ENCODE data around the gene DTNB. TPM values are rescaled to one million over a fixed set of nuclear protein-coding genes. Genes with fewer than 3 reads are reported as not detected.
A peak's percentile ranks its signal among the peaks of the same experiment; 100 is the strongest.

Gene DTNB
- total RNA-seq, 1 donor from 2014 or later, result 8.5 TPM

DNA sequence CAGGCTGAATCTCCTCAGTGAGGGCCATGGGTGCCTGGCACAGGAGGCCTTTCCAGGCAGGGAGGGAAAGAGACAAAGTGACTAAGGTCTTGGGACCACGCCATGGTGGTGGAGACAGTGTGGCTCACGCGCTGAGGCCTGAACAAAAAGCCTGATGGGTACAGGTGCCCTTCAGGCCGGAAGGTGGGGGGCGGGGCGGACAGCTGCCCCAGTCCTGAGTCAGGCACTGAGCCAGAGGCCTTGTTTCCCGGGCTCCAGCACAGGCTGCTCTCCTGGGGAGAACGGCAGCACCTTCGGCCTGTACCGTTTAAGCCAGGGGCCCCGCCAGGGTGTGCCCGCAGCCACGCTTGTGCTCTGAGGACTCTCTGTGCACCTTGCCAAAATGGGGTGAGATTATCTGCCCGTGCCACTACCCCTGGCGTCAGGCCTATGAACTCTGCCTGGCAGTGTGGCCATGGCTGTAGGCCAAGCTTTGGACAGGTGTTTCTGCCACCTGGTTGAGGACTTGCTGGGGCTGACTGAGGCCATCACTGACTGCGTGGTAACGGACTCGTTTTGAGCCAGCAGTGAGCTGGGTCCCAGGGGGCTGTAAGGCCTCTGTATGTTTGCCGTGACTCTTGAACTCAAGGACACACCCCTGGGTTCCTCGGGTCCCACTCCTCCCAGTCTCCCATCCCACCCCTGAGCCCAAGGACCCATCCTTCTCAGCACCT, 300.0 kb downstream of the DTNB start:
- DNase-seq (ENCODE audit: low spot score), result peak; percentile 69
- TF ChIP-seq, protein P1, sequence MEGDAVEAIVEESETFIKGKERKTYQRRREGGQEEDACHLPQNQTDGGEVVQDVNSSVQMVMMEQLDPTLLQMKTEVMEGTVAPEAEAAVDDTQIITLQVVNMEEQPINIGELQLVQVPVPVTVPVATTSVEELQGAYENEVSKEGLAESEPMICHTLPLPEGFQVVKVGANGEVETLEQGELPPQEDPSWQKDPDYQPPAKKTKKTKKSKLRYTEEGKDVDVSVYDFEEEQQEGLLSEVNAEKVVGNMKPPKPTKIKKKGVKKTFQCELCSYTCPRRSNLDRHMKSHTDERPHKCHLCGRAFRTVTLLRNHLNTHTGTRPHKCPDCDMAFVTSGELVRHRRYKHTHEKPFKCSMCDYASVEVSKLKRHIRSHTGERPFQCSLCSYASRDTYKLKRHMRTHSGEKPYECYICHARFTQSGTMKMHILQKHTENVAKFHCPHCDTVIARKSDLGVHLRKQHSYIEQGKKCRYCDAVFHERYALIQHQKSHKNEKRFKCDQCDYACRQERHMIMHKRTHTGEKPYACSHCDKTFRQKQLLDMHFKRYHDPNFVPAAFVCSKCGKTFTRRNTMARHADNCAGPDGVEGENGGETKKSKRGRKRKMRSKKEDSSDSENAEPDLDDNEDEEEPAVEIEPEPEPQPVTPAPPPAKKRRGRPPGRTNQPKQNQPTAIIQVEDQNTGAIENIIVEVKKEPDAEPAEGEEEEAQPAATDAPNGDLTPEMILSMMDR (IDR thresholded peaks at IDR 0.05), result no peak
- H3K4me1 Mint-ChIP-seq (ENCODE audit: low read depth), result peaks cover 9% of the 10 kb centered on the region
- no peaks in the 10 kb centered on the region for H3K27me3 Mint-ChIP-seq (ENCODE audit: low read depth)
- no peaks in the 10 kb centered on the region for H3K36me3 Mint-ChIP-seq (ENCODE audit: low read depth)
- H3K9me3 Mint-ChIP-seq (ENCODE audit: low read depth), result no peaks in the 10 kb centered on the region
- H3K4me3 Mint-ChIP-seq (ENCODE audit: unreplicated experiment), result no peak overlapping the region
- no peak overlapping the region for H3K27ac Mint-ChIP-seq (ENCODE audit: unreplicated experiment)

DNA sequence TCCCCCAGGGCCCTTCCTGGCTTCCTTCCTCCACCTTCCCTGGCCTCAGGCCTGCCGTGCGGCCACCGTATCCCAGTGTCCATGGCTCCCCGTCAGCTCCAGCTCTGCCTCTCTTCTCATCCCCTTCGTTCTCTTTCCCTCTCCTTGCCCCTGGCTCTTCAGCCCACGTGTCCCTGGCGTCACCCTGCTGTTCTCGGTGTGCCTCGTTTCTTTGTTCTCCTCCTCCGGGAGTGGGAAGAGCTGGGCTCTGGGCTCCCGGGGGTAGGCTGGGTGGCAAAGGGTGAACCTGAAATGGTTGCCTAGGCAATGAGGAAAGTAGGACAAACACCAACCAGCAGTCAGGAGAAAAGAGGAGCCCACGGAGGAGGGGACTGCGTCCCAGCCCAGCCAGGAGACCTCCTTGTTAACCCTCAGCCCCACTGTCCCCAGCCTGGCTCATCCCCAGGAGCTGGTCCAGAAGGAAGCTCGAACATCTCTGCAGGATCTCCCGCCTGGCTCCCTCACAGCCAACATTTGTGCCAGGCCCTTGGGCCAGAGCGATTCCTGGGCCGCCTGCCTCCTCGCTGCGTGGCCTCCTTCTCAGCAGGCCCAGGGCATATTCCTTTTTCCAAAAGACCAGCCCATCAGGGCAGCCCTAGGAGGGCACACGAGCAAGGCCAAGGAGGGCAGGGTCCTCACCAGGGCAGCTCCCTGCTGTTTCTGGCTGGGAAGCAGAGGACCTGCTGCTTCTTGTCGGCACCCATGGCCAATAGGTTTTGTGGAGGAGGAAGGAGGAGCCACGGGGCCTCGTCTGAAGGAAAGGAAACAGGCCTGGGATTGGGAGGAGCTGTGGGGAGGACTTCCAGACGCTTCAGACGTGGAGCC, 300.7 kb downstream of the DTNB start:
- H3K4me1 Mint-ChIP-seq (ENCODE audit: low read depth), result peaks cover 8% of the 10 kb centered on the region
- no peak overlapping the region for H3K27ac Mint-ChIP-seq (ENCODE audit: unreplicated experiment)
- TF ChIP-seq, protein P1 (IDR thresholded peaks at IDR 0.05), result no peak
- DNase-seq (ENCODE audit: low spot score), result peak; percentile 68
- H3K4me3 Mint-ChIP-seq (ENCODE audit: unreplicated experiment), result no peak overlapping the region
- no peaks in the 10 kb centered on the region for H3K27me3 Mint-ChIP-seq (ENCODE audit: low read depth)
- no peaks in the 10 kb centered on the region for H3K36me3 Mint-ChIP-seq (ENCODE audit: low read depth)
- H3K9me3 Mint-ChIP-seq (ENCODE audit: low read depth), result no peaks in the 10 kb centered on the region

DNA sequence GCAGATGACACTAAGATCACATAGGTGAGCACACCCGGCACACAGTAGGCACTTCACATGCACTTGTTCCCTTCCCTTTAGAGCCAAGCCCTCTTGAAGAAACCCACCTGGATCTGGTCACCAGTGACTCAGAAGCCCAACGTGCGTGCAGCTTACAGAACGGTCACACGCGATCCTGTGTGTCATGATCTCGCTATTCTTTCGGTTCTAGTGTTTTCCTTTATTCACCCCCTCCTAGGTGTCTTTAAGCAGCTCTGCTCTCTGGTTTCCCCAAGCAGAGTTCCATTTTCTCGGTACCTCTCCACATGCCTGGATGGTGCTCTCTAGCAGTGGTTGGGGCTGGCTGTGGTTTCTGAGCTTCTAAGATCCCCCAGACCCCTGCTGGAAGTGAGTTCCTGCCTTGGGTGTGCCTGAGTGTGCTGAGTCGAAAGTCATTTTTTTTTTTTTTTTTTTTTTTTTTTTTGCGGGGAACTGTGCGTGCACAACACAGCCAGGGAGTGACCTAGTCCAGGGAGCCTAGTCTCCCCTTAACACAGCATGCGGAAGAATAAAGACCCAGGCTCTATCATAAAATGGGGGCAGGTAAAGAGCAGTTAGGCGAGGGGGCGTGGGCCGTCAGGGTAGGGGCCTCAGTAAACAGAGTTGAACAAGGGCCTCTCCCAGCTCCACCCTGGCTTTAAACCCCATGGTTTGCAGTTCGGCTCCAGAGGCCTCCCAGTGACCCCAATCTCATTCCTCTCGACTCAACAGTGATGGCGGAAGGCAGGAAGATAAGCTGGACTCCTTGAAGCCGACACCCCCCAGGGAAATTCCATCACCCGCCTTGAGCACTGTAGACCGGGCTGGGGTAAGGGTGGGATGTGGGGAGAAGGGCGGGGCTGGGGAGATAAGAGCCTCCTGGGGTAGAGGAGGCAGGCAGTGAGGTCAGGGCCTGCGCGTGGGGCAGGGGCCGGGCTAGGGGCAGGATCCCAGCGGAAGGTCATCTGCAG, 301.8 kb downstream of the DTNB start:
- Mint-ChIP-seq H3K9me3 (ENCODE audit: low read depth) (no peaks in the 10 kb centered on the region), H3K4me1 (ENCODE audit: low read depth) (no peaks in the 10 kb centered on the region), H3K27me3 (ENCODE audit: low read depth) (no peaks in the 10 kb centered on the region), H3K4me3 (ENCODE audit: unreplicated experiment) (no peak overlapping the region), H3K27ac (ENCODE audit: unreplicated experiment) (no peak overlapping the region), H3K36me3 (ENCODE audit: low read depth) (no peaks in the 10 kb centered on the region)
- DNase-seq (ENCODE audit: low spot score), result peak; percentile 80
- TF ChIP-seq, protein P1 (IDR thresholded peaks at IDR 0.05), result no peak

DNA sequence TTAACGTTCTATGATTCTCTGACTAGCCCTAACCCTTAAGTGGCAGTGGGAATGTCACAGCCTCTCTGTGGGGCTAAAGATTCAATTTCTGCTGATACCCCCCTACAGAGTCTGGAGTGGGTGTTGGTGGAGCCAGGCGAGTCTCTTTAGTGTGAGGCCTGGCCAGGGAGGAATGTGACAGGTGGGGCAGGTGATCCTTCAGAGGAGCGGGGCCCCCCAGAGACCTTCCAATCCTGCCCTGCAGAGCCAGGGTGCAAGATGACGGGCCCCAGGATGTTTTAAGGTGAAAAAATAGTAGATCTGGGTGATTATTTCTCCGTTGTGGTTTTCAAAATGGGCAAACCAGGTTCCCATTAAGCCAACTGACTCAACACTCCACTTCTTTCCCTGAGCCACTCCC, 303.5 kb downstream of the DTNB start:
- Mint-ChIP-seq H3K4me3 (ENCODE audit: unreplicated experiment) (no peak overlapping the region), H3K27ac (ENCODE audit: unreplicated experiment) (no peak overlapping the region), H3K27me3 (ENCODE audit: low read depth) (no peaks in the 10 kb centered on the region), H3K9me3 (ENCODE audit: low read depth) (no peaks in the 10 kb centered on the region), H3K4me1 (ENCODE audit: low read depth) (no peaks in the 10 kb centered on the region), H3K36me3 (ENCODE audit: low read depth) (no peaks in the 10 kb centered on the region)
- DNase-seq (ENCODE audit: low spot score), result peak; percentile 44
- TF ChIP-seq, protein P1 (IDR thresholded peaks at IDR 0.05), result no peak
